ENCODE measurements around the gene KCNK13. TPM values are rescaled to one million over a fixed set of nuclear protein-coding genes. Genes with fewer than 3 reads are reported as not detected.

The KCNK13 gene
- not detected in 2 replicates for total RNA-seq

DNA sequence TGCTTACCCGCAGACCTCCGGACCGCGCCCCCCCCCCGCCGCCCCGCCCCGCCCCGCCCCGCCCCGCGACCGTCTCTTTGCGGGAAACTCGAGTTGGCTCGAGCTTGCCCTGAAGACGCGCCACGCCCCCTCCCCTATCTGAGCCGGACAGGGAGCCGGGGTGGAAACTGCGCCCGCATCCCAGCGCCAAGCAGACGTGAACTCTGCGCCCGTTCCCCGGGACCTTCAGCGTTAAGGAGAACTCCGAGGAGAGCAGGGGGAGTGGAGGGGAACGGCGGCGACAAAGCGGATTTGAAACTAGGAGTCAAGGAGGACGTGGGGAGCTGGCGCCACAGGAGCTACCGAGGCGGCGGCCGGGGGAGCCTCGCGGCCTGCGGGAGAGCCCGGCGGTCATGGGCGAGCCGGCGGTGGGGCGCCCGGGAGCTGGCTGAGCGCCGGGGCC, at the start of gene KCNK13:
Gene KCNK13 (plus strand): TSS at position 310 of the 442 bp plus-strand sequence. CDS start 212 bp downstream, outside the sequence.

Other genes with a start within 250 kb of the KCNK13 start
- 6.9 and 9.5 TPM in 2 replicates for gene EFCAB11, start 107.3 kb upstream of the KCNK13 start, total RNA-seq
- gene TDP1, start 106.1 kb upstream of the KCNK13 start, total RNA-seq = 22.9 and 31.6 TPM in 2 replicates
- gene PSMC1, start 194.6 kb downstream of the KCNK13 start, total RNA-seq = 146 and 151 TPM in 2 replicates

All from airway epithelial cell (primary cell).